ENCODE measurements around the gene ANKRD33B.

ANKRD33B gene

GRCh38 chr5:10703676-10704075 lies 139.8 kb downstream of the ANKRD33B start:
- DNase-seq: no peak

GRCh38 chr5:10704949-10705621 lies 141.2 kb downstream of the ANKRD33B start:
- DNase-seq: peak; percentile 23

- no peak for DNase-seq
Observed at GRCh38 chr5:10705747-10706146, 141.9 kb downstream of the ANKRD33B start.

GRCh38 chr5:10706326-10706725 lies 142.5 kb downstream of the ANKRD33B start:
- no peak for DNase-seq

Measured in CD4-positive, alpha-beta T cell treated with Interleukin-10 for 1 hour (primary cell).